8988T (cell line): ENCODE data around the gene CD58.

Experiments
- DNase-seq: peaks from one replicate; pipeline ENCODE4 v3.0.0; 2011

The CD58 gene

DNA sequence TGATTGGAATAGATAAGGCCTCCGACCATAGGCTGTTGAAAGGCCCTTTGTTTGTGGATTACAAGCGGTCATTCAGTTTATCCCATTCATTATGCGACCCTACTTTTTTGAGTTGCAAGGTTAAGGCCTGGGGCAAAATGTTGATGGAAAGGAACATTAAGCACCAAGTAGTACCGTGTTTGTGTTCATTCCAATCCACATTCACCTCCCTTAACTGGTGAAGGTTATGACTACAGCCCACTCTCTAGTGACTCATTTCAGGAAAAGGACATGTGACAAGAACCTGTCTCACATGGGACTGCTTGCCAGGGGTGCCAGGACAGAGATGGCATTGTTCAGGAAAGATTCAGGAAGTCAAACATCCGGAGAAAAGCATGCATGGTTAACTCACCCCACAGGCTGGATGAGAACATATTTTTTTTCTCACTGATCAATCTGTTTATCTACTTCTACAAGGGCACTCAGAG lies 81.6 kb downstream of the CD58 start:
- no peak for DNase-seq

DNA sequence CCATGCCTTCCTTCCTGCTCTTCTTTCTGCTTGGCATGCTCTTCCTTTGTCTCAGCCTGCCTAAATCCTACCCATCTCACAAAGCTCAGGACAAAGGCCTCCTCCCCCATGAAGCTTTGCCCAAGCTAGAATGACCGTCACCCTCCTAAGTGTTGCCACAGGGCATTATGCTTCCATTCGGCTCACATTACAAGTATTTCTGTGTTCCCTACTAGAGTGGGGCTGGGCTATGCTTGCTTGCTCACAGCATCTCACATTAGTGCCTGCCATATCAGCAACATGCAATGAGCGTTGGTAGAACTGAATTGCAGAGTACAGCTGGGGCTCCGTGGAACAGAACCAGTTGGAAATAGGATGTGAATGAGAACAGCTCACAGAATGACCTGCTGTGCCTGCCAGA lies 82.8 kb downstream of the CD58 start:
- DNase-seq = no peak

DNA sequence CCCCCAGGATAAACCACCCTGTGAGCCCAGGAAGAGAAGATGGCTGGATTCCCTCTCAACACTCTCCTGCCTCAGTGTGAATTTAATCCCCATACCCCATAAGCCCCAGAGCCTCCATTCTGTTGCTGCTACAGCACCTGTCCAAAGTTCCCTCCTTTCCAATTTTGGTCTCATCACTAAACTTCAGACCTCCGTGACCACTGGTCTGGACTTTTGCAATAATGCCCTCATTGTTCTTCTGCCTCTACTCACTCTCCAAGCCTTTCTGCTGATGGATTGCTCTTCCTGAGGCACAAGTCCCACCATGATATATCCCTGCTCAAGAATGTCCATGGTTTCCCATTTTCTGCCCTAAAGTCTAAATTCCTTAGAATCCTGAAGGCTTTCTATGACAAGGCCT lies 83.2 kb downstream of the CD58 start:
- no peak for DNase-seq

DNA sequence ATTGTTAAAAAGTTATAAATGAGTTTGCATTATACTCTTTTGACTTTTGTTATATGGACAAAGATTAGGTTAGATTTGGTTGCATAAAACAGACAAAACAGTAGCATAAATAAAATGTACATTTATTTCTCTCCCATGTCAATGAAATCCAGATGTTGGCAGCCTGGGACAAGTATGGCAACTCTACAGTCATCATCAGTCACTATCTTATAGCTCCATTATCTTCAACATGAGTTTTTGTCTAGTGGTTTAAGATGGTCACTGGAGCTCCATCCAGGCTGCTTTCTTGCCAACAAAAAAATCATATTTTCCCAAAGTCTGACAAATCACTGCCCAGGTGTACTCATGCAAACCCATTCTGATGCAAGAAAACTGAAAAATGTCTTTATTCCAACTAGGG lies 83.8 kb downstream of the CD58 start:
- DNase-seq = no peak

DNA sequence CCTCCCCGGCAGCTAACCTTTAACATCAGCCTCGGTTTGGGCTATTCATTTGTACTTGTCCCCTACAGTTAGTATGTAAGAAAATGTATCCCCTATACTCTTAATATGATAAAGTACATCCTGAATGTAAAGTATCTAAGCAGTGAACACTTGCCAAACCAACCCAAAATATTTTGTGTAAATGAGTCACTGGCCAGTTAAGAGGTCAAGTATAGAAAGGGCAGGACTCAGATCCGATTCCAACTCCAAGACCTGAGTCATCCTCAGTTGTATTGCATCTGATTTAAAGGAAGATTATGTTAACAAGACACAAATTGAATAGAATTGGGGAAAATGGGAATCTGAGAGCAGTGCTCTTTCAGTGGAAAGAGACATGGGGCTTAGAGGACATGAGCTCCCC lies 84.4 kb downstream of the CD58 start:
- DNase-seq = no peak

DNA sequence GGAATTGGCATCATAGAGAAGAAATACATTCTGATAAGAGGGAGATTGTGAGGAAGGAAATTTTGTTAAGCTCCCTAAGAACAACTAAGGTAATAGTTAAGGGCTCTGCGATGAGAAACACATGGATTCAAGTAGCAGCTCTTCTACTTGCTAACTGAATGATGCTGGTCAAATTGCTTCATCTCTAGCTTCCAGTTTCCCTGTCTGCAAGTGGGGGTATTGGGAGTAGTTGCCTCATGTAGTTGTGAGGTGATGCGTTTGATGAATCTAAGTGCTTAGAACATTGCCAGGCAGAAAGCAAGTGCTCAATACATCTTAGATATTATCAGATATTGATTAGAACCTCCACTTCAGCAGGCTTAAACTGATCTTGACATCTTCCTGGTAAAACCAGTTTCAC lies 84.8 kb downstream of the CD58 start:
- no peak for DNase-seq

DNA sequence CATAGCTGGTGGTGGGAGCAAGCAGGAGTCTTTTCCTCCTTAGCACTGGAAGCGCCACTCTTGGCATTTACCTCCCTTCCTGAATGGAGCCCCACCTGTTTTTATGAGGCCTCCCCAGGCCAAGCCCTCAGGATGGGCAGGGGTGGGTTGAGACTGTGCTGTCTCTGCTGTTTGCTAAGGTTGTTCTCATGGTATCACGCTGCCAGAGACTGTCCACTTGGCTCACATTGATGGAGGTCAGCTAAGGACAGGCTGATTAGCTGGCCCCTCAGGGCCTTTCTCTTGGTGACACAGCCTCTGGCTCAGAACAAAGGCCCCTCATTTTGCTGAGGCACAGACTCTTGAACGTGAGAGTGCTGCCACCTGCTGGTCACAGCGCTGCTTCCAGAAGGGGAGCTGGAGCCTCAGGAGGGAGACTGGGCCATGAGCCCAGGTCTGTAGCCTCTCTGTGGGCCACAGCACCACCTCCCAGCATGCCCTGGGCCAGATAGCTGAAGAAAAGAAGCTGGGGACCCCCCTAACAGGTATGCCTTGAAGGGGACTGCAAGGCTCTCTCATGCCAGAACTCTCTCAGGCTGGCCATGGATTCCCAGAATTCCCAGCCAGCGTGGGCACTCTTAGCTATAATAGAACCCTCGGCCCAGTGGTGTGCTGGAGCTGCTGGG lies 85.6 kb downstream of the CD58 start:
- DNase-seq = peak; percentile 58

DNA sequence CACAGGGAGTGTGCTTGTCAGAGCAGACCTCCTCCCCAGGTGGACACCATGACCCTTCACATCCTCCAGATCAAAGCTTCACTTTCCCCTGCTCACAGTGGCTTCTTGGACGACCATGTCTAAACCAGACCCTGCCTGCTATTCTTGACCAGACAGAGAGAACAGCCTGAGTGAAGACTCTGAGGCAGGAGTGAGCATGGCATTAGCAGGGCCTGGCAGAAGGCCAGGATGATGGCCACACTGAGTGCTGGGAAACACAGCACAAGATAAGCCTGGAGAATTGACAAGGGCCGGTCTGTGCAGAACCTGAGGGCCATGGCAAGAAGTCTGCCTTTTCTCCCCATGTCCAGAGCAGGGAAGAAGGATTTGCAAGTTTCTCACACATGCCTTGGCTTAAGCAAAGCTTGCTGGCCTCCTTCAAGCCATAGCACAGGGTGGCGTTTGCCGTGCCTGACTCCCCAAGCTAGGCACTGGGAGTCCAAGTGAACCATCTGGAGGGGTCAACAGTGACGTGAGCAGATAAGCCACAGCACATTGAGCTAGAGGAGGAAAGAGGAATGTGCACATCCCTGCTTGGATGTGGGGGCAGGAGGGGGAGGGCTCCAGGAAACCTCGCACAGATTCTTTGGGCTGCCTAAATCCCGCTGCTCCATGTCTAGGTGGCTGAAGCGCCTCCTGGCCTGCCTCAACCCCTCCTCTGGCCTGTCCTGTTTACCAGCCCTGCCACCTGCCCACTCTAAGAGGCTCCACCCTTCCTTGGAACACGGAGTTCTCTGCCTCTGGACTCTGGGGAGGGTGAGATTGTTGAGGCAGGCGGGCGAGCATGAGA lies 87.1 kb downstream of the CD58 start:
- no peak for DNase-seq

DNA sequence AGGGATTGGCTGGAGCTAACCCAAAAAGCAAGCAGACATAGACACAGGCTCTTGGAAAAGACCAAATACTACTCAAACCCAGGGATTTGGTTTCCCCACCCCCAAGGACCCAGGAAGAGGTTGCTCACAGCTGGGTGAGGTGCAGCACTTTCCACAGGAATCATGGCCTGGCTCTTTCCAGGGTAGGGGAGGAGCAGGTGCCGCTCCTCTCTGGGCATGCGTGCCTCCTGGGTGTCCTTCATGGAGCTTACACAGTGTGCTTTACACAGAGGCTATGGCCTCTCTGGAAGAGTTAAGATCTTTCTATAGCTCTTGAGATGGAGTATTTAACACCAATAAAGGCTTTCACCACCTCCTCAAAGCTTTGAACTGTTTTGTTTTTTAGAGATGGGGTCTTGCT lies 88.3 kb downstream of the CD58 start:
- DNase-seq = no peak

DNA sequence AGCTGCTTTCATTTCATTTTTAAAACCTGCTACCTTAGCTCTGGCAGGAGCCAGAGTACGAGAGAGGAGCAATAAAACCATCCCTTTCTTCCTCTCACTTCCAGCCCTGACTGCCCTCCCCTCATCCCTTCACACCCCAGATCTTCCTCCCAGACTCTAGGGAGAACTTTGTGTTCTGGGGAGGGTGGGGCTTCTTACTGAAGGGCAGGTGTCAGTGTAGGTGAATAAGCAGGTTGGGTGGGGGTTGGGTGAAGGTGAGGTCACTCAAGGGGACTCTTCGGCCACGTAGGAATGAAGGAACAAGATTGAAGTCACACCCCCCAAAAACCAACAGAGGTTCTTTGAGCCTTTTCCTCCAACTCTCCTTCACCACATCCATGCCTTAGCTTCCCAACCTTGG lies 88.9 kb downstream of the CD58 start:
- DNase-seq = no peak

DNA sequence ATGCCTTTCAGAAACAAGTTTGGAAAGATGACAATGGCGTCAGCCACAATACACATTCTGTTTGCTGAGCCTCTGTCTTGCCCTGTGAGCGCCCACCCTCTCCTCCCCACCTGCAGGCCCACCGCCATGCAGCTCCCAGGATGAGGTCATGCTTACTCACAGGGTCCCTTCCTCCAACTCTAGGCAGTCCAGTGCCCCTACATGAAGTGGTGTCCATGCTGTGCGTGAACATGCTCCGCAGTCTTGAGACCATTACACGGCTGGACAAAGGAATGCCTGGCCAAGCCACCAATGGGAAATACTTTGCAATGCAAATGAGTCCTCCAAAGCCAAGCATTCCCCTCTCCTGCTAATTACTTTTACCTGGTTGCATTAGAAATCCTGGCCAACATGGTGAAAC lies 92.2 kb downstream of the CD58 start:
- no peak for DNase-seq

DNA sequence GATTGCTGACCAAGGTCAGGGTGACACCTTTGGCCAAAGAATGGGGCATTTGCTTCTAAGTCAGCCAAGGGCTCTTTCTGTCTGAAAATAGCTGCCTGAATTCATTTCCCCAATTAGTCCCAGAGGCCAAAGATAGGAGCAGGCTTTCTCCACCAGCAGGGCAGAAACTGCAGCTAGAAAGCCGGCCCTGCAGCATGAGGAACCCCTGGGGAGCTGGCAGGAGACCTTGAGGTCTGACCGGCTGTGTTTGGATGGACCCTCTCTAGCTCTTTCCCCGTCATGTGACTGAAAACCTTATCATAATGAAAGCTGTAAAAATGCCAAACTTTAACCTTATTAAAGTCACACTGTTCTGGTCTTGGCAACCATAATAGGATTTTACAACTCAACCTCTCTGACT lies 93.4 kb downstream of the CD58 start:
- DNase-seq = no peak

DNA sequence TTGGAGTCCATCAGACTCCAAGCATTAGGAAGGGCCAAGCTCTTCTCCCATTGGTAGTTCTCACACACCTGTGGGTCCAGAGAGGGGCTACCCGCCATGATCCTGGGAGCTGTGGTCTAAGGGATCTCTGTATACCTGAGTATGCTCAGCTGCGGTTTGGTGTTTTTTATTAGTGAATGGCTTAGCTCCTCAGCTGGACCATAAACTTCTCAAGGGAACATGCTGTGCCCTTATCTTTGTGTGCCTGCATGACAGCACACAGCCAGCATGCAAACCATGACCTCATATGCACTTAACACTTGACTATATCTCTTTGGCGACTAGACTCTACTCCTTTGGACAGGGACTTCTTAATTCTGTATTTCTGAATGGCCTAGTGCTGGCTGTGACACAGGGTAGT lies 94.5 kb downstream of the CD58 start:
- DNase-seq = no peak

DNA sequence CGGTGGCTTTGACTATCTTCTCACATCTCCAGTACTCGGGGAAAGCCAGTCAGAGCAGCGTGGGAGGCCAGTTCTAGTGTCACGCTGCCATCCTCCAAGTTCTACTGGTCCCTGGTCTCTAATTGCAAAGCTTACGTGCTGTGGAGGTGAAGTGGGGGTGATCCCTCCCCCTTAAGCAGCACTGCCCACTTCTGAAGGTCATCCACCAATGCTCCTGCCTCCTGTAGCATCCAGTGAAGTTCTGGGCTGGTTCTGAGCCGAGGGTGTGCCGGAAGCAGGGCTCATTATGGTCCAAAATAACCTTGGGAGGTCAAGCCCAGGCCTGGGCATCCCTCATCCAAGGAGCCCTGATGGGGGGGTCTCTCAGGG lies 95.0 kb downstream of the CD58 start:
- DNase-seq = no peak

DNA sequence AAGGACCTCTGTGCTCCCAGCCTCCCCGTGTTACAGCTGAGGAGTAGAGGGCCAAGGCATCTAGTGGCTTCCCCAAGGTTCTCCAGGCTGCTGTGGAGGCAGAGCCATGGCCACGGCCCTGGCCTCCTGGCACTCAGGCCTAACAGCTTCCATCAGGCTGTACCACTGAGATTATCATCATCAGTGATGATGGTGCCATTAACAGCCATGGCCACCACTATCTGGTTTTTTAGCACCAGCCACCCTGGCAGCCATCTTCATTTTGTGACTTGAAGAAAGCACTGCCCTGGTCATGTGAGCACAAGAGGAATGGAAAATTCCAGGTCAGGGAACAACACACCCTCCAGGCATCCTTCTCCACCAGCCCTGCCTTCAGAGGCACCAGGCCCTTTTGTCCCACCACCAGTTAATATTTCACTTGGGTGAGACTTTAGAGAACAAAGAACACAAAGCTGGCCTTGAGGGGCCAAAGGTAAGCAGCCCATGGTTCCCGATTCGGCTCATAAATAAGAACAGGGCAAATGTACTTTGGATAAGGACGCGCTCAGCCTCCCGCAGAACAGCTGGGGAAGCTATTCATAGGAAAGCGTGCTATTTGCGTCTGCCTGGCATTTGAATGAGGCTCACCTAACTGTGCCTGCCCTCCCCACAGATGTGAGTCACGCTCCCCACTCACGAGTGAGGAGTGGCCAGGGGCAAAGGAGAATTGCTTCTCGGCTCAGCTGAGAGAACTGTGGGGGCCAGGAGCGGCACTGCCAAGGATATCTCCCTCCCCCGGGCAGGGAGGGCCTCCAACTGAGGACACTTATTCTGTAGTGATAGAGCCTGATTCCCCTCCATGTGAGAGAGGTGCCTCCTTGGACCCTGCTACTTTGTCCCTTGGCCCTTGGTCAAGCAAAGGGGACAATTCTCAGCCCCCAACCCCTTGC lies 95.6 kb downstream of the CD58 start:
- no peak for DNase-seq

DNA sequence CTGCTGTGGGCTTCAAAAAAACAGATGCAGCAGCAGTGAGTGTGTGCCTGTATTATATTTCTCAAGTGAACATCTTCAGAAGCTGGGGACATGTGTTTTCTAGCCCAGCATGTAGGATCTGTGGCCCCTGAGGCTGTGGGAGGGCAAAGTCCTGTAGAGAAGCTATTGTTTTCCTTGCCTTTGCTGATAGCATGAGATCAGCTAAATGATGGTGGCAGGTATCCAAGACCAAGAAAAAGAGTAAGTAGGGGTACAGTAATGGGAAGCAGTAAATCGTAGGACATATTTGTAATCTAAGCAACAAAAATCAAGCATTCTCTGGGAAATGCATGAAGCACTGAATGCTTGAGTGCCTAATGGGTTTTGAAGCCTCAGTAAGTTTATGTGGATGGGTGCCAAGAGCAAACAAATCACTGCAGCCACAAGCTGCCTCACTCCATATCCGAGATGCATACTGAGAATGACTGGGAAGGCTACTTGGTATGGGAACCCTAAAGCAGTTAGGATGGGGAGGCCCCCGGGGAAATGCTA lies 98.3 kb downstream of the CD58 start:
- no peak for DNase-seq

DNA sequence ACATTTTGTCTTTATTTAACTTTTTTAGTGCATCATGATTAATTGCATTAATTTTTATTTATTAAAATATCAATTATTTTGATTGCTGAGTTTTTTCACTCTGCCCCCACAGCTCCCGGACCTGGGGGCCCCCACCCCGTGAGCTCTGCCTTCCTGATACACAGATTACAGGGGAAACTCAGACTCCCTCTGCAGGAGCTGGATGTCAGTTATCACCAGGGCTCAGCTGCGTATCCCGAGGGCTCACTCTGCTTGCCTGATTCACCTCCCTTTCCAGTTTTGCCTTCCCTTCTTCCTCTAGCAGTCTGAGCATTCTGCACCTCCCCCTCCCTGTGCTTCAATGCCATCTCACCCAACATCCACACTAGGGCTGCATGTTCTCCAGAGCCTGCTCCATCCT lies 99.6 kb downstream of the CD58 start:
- no peak for DNase-seq

DNA sequence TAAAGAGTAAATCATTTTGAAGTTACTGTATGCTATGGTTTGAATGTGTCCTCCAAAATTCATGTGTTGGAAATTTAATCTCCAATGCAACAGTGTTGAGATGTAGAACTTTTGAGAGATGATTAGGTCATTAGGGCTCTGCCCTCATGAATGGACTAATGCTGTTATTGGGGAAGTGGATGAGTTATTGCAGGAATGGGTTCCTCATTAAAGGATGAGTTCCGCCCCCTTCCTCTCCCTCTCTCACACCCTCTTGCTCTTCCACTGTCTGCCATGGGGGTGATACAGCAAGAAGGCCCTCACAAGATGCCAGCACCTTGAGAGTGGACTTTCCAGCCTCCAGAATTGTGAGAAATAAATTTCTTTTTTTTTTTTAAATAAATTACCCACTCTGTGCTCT lies 100.2 kb downstream of the CD58 start:
- DNase-seq = no peak

DNA sequence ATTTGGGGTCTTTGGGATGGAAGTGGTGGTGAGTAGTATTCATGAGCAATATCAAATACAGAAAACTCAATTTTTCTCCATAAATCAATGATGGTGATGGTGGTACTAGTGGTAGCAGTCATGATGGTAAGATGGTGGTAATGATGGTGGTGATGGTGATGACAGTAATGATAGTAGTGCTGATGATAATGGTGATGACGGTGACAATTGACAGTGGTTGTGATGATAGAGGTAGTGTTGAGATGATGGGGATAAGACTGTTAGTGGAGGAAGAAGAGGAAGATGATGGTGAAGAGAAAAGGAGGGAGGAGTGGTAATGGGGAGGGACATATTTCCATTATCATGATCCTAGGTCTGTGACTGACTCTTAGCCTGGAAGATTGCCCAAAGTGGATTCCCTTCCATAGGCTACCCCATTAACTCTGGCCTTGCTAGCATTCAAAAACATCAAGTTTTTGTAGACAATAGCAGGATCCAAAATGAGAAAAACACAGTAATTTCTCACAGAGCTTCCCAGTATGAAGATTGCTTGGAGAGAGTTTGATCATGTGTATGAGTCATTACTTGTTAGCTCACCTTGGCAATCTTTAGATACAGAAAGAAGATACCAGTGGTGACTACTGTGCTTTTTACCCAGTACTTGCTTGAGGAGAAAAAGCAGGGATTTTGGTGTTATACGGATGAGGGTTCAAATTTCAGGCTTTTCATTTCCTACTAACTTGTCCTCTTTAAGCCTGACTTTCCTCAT lies 103.8 kb downstream of the CD58 start:
- DNase-seq = no peak

DNA sequence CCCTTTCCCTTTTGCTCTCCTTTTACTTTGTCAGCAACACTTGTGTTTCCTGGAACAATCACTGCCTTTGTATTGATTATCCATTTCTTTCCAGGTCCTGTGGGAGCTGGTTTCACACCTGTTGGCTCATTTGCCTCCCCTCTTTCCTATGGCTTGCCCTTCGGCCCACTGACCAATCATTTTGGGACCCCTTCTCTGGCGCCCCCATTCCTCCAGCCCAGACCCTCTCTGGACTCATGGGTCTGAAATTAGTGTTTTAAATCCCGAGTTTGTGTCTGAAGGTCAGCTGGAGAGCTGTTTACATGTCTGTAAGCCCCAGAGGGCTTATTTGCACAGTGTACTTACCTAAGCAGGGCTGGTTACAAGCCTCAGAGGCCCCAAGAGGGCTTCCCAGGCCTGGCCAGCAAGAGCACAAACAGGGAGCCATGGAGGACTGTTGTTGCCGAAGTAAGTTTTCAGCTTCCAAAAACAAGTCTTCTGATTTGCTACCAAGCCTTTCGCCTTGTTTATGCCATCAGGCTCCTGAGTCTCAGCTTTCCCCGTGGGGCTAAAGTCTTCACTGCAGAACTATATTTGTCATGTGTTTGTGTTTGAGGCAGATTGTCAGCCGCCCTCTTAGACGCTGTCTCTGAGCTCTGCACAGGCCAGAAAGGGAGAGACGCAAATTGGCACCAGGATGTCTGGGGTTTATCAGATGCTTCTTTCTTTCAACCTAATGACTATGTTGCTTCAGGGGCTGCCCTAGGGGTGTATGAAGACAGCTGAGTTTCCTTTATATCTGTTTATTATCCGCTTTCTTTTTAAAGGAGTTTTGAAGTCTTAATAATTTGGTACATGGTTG lies 104.8 kb downstream of the CD58 start:
- DNase-seq = no peak

DNA sequence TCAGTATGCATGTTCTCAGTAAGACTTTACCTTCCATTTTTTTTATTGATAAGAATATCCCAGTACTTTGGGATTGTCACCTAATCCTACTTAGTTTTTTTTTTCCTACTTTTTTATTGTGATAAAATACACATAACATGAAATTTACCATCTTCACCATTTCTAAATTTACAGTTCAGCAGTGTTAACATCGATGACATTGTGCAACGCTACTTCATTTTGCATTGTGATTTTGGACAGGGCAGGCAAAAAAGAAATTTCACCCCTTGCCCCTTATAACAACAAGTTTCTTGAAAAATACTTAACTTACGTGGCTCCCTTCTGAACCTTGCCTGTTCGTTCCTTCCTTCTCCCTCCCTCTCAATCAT lies 105.4 kb downstream of the CD58 start:
- DNase-seq = no peak
